AG10803 (cell line): ENCODE measurements around the gene ZNF660.
"Not testable (repeated sequence)": the region's sequence is repeated elsewhere in the genome, so short reads cannot be mapped to it uniquely, and the experiment has no call there.

ENCODE experiments used
- DNase-seq: peaks from one replicate; pipeline ENCODE4 v3.0.0; 2010; ENCODE audit warnings: low read depth
- H3K4me3 ChIP-seq: 2 replicates; pipeline ENCODE4 v1.5.1; 2011; ENCODE audit warnings: mild to moderate bottlenecking, low read length, control low read depth
- TF ChIP-seq, protein P1 (sequence below): conservative IDR thresholded peaks from 2 replicates; pipeline ENCODE4 v1.5.1; 2011; ENCODE audit warnings: mild to moderate bottlenecking, low read length, control low read depth, inconsistent platforms

The ZNF660 gene

DNA sequence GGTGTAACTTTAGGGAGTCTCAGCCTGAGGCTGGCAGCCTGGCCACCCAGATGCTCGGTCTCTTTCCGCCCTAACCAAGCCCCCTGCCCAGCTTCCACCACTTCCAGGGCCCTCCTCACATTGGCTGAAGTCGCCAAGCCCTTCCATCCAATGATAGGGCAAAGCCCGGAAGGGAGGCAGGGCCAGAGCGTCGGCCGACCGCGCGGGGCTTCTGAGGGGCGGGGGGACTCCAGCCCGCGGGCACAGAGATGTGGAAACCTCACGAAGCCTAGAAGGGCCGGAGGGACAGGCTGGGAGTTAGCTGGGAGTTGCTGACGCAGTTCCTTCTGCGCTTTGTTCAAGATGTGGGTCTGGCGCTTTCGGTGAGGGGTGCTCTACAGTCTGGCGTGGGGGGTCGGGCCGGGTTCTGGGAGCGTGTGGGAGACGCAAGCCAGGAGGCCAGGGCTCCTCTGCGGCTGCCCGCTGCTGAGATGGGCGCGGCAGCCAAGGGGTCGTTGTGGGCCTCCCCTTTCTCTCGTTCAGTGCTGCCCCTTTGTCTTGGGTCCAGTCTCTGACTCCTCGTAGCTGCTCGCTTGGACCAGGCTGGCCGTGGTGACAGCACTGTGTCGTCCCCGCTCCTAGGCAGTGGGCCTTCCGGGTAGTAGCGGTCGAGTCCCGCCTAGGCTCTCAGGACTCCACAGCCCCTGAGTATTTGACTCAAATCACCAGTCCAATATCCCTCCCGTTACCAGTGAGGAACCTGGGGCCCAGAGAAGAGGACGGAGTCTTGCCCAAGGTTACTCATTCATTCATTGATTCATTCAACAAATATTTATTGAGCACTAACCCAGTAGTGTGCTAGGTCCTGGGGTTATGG is at the start of gene ZNF660:
ZNF660 (plus strand) TSS at position 319 of the 856 bp plus-strand sequence. CDS start 9,230 bp downstream, outside the sequence.
- TF ChIP-seq, protein P1, sequence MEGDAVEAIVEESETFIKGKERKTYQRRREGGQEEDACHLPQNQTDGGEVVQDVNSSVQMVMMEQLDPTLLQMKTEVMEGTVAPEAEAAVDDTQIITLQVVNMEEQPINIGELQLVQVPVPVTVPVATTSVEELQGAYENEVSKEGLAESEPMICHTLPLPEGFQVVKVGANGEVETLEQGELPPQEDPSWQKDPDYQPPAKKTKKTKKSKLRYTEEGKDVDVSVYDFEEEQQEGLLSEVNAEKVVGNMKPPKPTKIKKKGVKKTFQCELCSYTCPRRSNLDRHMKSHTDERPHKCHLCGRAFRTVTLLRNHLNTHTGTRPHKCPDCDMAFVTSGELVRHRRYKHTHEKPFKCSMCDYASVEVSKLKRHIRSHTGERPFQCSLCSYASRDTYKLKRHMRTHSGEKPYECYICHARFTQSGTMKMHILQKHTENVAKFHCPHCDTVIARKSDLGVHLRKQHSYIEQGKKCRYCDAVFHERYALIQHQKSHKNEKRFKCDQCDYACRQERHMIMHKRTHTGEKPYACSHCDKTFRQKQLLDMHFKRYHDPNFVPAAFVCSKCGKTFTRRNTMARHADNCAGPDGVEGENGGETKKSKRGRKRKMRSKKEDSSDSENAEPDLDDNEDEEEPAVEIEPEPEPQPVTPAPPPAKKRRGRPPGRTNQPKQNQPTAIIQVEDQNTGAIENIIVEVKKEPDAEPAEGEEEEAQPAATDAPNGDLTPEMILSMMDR, result no peak
- H3K4me3 ChIP-seq, result peak within 1 kb of the TSS; percentile 70
- peak; percentile 64 for DNase-seq

DNA sequence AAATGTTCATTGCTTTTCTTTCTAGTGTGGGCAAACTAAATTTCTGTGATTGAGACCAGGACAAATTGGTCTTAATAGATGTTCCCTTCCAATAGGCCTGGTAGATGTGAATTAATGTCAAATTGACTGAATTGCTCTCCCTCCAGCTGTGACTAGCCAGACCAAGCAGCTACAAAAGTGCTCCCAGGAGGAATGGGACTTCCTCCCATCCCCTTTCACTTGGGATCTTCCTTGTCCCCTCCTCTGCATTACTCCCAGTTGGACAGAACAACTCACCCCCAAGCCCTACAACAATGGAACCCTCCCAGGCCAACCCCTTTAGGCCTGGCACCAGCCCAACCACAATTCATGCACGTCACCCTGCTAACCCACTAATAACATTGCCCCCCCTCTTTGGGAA is 49.4 kb upstream of the ZNF660 start:
- H3K4me3 ChIP-seq, result no peak overlapping the region
- TF ChIP-seq, protein P1, result no peak
- DNase-seq, result no peak

DNA sequence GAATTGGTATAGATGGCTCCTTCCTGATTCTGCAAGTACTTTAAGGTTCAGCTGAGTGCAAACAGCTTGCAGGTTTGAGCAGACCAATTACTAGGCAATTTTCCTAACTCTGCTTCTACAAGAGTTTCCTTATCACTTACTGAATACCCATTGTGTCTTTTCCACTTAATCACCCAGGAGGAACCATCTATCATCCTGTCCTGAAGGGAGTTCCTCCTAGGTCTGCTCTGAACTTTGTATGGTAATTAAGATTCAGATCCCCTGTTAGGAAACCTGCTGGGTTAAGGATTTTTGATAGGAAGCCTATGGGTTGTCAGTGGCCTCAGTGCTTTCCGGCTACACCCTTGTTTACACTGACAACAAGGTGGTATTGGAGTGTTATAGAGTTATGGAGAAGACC is 40.0 kb upstream of the ZNF660 start:
- not testable (repeated sequence) for H3K4me3 ChIP-seq, DNase-seq

DNA sequence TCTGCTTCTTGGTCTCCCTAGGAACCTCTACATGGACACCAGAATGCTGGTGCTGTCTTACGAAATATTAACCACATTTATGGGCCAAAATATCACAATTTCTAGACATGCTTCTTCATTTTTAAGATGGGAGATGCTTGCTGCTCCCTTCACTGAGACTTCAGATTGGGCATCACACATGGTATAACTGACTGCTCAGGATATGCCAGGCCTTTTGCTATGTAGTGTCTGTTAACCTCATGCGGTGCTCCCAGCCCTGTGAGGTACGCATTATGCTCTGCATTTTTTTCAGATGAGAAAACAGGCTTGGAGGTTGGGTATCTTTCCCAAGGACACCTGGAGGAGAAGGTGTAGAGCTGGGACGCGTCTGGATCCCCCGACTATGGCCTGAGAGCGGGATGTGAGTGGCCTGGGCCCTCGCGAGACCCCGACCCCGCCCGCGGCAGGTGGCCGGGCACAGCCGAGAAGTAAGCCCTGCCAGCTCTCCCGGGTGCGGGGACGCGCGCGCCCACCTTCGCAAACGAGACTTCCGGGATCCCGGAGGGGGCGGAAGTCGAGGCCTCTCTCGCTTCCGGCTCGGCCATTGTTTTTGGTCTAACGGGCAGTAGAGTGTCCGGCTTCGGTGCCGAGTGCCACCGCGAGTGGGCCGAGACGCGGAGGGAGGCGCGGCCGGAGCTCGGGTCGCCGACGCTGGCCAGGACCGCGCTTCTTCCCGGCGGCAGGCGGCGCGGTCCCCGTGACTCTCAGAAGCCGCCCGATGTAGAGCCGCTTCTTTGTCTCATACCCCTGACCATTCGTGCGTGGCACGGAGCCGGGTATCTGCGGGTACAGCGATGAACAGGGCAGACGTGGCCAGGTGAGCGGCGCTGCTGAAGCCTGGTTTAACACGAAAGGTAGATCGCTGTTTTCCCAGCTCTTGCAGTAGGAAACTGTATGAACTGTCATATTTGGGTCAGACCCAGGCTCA is 29.9 kb upstream of the ZNF660 start, which contains the start of gene ZKSCAN7:
ZKSCAN7 (plus strand) TSS at position 568 of the 967 bp plus-strand sequence. CDS start 1,855 bp downstream, outside the sequence.
- H3K4me3 ChIP-seq, result peak within 1 kb of the TSS; percentile 73
- TF ChIP-seq, protein P1, result no peak
- peak; percentile 58 for DNase-seq

DNA sequence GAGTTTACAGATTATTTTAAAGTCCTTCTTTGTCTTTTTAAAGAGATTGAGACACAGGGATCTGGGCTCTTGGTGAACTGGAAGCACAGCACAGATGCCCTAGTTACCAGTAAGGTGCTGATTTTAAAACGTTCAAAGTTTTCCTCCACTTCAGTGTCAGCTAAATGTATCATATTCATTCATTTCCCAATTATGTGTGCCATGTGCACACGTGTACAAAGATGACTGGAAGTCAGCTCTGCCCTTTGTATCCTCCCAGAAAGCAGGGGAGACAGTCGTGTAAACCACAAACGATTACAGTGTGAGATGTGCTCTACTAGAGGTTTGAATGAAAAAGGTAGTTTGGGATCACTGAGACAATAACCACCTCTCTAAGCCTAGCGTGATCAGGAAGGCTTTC is 29.0 kb upstream of the ZNF660 start:
- peak; percentile 0 for DNase-seq
- peak overlapping the region; percentile 73 for H3K4me3 ChIP-seq
- TF ChIP-seq, protein P1, result no peak

DNA sequence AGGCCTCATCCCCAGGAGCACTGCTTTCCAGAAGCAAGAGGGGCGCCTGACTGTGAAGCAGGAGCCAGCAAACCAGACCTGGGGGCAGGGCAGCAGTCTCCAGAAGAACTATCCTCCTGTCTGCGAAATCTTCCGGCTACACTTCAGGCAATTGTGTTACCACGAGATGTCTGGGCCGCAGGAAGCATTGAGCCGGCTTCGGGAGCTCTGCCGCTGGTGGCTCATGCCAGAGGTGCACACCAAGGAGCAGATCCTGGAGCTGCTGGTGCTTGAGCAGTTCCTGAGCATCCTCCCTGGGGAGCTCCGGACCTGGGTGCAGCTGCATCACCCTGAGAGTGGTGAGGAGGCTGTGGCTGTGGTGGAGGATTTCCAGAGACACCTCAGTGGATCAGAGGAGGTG is 27.7 kb upstream of the ZNF660 start:
- DNase-seq, result no peak
- TF ChIP-seq, protein P1, result no peak
- H3K4me3 ChIP-seq, result no peak overlapping the region

DNA sequence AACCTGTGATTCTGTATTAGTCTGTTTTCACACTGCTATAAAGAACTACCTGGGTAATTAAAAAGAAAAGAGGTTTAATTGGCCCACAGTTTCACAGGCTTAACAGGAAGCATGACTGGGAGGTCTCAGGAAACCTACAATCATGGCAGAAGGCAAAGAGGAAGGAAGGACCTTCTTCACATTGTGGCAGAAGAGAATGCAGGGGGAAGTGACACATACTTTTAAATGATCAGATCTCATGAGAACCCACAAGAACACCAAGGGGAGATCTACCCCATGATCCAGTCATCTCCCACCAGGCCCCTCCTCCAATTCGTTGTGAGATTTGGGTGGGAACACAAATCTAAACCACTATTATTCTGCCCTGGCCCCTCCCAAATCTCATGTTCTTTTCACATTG is 23.7 kb upstream of the ZNF660 start:
- DNase-seq, result no peak
- no peak overlapping the region for H3K4me3 ChIP-seq
- TF ChIP-seq, protein P1, result no peak
